GM20431 (cell line): ENCODE measurements around the gene ACVR1.

Source experiments
- in situ Hi-C: fragments of 300-500 bp; cut with MseI, MboI; formaldehyde crosslinking; loops from one replicate; pipeline ENCODE4 v1.15.0; 2020; ENCODE audit warnings: low sequenced_read_pairs; ENCODE audit not compliant: unreplicated experiment

Gene ACVR1

GRCh38 chr2:157804355-157804754 is 71.8 kb downstream of the ACVR1 start:
- in situ Hi-C loops: no loop called here

- in situ Hi-C loops: no loop called here
Measured at GRCh38 chr2:157803952-157804351, 72.2 kb downstream of the ACVR1 start.

GRCh38 chr2:157803476-157803875 is 72.7 kb downstream of the ACVR1 start:
- in situ Hi-C loops: no loop called here

GRCh38 chr2:157800838-157801495 is 75.2 kb downstream of the ACVR1 start:
- in situ Hi-C loops: no loop called here

GRCh38 chr2:157793053-157793612 is 83.0 kb downstream of the ACVR1 start:
- in situ Hi-C loops: loop anchor here (25.0 kb wide), 1 partner anchor 219 kb away; no protein-coding TSS in a partner anchor

- in situ Hi-C loops: loop anchor here (25.0 kb wide), 1 partner anchor 220 kb away; no protein-coding TSS in a partner anchor
Measured at GRCh38 chr2:157792335-157793052, 83.6 kb downstream of the ACVR1 start.

- in situ Hi-C loops: loop anchor here (25.0 kb wide), 1 partner anchor 222 kb away; no protein-coding TSS in a partner anchor
Measured at GRCh38 chr2:157790780-157791179, 85.3 kb downstream of the ACVR1 start.

- in situ Hi-C loops: loop anchor here (25.0 kb wide), 1 partner anchor 222 kb away; no protein-coding TSS in a partner anchor
Measured at GRCh38 chr2:157789933-157790511, 86.1 kb downstream of the ACVR1 start.

- in situ Hi-C loops: loop anchor here (25.0 kb wide), 1 partner anchor 223 kb away; no protein-coding TSS in a partner anchor
Measured at GRCh38 chr2:157789256-157789655, 86.9 kb downstream of the ACVR1 start.

GRCh38 chr2:157788201-157788600 is 87.9 kb downstream of the ACVR1 start:
- in situ Hi-C loops: loop anchor here (25.0 kb wide), 1 partner anchor 224 kb away; no protein-coding TSS in a partner anchor

GRCh38 chr2:157787364-157787938 is 88.7 kb downstream of the ACVR1 start:
- in situ Hi-C loops: loop anchor here (25.0 kb wide), 1 partner anchor 225 kb away; no protein-coding TSS in a partner anchor

- in situ Hi-C loops: loop anchor here (25.0 kb wide), 1 partner anchor 225 kb away; no protein-coding TSS in a partner anchor
Measured at GRCh38 chr2:157786663-157787363, 89.3 kb downstream of the ACVR1 start.

- in situ Hi-C loops: loop anchor here (25.0 kb wide), 1 partner anchor 226 kb away; no protein-coding TSS in a partner anchor
Measured at GRCh38 chr2:157785866-157786662, 90.1 kb downstream of the ACVR1 start.

- in situ Hi-C loops: loop anchor here (25.0 kb wide), 1 partner anchor 227 kb away; no protein-coding TSS in a partner anchor
Measured at GRCh38 chr2:157785200-157785599, 90.9 kb downstream of the ACVR1 start.

- in situ Hi-C loops: loop anchor here (25.0 kb wide), 1 partner anchor 228 kb away; no protein-coding TSS in a partner anchor
Measured at GRCh38 chr2:157784823-157785175, 91.3 kb downstream of the ACVR1 start.

GRCh38 chr2:157784169-157784822 is 91.8 kb downstream of the ACVR1 start:
- in situ Hi-C loops: loop anchor here (25.0 kb wide), 1 partner anchor 228 kb away; no protein-coding TSS in a partner anchor

- in situ Hi-C loops: loop anchor here (25.0 kb wide), 1 partner anchor 229 kb away; no protein-coding TSS in a partner anchor
Measured at GRCh38 chr2:157783245-157783644, 92.9 kb downstream of the ACVR1 start.
